ENCODE data around the gene PLCB3.

Gene PLCB3

DNA sequence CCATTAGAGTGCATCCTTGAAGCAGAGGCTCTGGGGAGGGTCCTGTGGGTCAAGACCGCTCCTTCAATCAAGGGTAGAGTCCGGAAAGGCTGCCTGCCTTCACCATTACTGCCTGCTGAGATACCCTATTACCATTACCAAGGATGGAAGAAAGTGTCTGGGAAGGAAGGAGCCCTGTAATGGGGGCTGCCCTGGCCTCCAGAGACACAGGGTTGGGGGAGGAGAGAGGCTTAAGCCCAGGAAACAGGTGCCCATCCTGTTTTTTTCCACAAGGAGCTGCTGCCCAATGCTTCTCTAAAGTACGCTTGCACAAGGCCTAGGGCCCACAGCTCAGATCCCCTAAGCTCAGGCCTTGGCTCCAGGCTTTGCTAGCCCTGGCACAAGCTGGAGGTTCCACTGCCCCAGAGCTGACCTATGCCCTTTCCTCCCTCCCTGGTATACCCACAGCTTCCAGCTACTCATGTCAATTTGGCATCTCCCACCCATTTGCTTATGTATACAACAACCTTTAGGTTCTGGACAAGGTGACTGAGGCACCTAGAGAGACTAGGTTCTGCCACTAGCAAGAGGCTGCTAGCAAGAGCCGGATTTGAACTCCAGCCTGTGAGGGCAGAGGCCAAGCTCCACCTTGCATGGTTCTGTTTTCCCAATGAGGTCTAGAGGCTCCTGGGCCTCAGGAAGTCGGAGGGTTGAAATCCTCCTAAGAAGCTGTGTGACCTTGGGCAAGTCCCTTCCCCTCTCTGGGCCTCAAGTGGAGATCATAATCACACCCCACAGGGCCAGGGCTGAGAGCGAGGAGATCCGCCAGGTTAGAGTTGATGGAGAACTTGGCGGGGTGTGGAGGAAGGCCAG lies 1.5 kb upstream of the PLCB3 start:
- no peak for DNase-seq (ENCODE audit: low read depth in 2 of 2)

DNA sequence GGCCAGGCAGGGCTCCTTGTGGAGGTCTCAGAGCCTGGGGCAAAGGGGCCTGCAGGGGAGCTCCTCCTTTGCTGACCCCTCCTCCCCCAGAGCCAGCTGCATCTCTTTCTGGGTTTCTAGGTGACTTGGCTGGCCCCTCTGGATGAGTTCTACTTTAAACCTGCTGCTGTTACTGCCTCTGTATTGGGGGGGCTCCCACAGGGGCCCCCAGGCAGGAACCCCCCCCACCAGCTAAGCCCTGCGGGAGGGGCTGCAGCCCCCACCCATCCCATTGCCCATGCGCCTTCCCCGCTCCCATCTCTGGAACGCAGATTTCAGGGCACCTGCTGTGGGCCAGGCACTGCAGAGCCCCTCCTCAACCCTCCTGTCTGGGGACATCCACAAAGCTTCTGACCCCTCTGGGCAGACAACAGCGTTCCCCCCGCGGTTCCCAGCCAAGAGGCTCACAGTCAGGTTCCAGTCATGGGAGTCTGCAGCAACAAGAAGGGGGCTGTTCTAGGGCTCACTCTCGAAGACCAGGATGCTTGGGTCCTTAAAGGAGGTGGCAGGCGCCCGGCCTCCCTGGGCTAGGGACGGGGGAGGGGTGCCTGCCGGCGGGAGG lies 815 bp upstream of the PLCB3 start:
- DNase-seq (ENCODE audit: low read depth in 2 of 2) = no peak

DNA sequence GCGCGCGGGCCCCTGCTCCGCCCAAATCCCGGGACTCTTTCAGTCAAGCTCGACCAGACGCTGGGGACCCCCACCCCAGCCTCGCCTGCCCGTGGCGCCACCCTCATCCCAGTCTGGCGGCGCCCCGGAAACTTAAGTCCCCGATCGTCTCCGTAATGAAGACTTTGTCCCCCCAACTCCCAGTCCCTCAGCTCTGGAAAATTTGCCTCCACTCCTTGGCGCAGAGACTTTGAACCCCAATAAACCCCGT lies 348 bp downstream of the PLCB3 start:
- no peak for DNase-seq (ENCODE audit: low read depth in 2 of 2)

DNA sequence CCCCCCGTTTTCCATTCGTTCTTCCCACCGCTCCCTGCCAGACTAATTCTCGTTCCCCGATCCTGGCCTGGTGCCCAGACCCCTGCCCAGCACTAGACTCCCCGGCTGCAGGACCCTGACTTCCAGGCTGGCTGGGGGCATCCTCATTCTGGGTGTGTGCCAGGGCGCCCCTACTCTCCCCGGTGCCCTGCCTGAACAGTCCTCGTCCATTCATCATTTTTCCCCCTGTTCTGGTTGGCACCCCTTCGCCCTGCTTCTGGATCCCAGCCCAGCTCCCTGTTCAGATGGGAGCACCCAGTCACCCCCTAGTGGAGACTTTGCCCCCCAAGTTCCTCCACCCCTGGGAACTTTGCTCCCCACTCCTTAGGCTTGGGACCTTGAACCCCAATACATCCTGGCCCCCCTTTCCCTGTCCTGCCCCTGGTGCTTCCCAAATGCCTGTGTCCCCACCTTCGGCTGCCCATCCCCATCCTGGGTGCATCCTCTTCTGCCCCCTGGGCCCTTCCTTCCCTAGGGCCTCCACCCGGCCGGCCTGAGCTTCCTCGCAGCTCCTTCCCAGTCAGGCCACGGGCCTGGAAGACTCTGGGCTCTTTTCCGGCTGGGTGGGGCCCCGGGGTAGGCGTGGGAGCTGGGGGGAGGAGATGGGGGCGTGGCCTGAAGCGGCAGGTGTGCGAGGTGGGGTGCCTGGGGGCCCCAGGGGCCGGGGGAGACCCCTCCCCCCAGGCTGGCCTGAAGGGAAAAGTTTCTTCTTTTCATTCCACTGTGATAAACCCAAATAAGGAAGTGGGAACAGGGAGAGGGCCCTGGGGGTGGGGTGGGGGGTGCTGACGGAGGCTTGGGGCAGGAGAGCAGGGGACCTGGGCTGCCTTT lies 908 bp downstream of the PLCB3 start:
- no peak for DNase-seq (ENCODE audit: low read depth in 2 of 2)

DNA sequence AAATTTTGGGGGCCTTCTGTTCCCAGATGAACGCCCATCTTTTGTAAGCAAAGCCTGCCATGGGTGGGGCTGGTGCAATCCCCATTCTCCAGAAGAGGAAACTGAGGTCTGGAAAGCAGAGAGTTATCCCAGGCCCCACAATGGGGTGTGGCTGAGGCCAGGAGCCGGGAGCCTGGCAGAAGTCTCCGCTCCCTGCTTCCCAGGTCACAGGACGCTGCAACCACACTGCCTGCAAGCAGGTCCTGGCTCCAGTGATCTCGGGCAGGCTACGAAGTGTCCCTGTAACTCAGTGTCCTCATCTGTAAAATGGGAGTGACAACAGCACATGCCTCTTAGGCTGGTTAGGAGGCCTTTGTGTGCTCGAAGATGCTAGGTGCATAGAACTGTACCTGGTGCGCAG lies 1.7 kb downstream of the PLCB3 start:
- no peak for DNase-seq (ENCODE audit: low read depth in 2 of 2)

DNA sequence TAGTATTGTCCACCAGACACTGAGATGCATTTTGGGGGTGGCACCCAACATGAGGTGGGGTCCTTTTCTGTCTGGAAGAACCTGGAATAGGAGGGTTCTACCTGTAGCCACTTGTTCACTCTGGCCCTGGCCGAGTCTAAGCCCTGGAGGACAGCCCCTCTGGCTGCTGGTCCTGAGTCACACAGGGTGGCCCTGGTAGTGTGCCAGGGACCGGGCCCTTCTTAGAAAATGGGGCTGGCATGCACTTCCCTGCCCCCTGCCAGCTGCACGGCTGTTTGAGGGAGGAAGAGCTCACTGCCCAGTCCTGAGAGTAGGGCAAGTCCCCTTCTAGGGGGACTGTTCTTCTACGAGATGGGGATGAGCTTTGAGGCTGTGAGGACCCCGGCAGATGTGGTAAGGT lies 2.2 kb downstream of the PLCB3 start:
- DNase-seq (ENCODE audit: low read depth in 2 of 2) = no peak

DNA sequence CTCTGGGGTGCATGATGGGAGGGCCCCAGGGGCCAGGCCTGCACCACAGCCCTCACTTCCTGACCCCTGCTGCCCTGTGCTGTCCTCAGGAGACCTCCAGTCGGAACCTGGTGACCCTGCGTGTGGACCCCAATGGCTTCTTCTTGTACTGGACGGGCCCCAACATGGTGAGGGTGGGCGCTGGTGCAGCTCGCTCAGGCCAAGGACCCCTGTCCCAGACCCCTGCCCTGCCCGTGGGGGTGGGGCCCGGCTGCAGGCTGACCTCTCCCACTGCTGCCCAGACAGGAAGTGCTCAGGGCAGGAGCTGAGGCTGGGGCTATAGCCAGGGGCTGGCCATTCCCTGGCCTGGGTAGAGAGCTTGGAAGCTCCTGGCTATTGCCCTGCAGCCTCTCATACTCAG lies 3.0 kb downstream of the PLCB3 start:
- no peak for DNase-seq (ENCODE audit: low read depth in 2 of 2)

DNA sequence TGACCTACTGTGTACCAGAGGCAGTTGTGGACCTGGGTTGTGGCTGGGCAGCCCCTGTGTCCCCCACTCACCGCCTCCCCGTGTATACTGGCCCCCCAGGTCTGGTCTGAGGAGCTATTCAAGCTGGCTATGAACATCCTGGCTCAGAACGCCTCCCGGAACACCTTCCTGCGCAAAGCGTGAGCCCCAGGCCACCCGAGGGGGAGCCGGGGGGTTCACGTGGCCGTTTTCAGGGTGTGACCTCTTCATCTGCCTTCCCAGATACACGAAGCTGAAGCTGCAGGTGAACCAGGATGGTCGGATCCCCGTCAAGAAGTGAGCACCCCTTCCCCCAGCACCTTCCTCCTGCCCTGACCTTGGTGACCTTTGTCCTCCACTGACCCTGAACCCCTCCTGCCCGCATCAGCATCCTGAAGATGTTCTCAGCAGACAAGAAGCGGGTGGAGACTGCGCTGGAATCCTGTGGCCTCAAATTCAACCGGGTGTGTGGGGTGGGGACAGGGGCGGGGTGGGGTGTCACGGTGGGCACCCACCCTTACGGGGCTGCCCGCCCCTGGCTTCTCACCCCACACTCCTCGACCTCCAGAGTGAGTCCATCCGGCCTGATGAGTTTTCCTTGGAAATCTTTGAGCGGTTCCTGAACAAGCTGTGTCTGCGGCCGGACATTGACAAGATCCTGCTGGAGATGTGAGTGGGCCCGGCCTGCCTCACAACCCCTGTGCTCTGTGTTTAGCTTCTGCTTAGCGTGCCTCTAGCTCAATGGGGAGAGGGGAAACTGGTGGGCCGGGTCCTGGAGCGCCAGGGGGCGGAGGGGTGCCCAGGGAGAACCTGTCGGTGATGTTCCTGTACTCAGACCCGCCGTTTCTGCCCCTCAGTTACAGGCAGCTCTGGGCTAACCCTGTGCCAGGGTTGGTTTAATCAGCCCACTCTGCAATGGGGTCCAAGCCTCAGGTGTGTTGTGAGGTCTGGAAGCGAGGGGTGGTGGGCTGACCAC lies 4.1 kb downstream of the PLCB3 start:
- DNase-seq (ENCODE audit: low read depth in 2 of 2) = no peak

DNA sequence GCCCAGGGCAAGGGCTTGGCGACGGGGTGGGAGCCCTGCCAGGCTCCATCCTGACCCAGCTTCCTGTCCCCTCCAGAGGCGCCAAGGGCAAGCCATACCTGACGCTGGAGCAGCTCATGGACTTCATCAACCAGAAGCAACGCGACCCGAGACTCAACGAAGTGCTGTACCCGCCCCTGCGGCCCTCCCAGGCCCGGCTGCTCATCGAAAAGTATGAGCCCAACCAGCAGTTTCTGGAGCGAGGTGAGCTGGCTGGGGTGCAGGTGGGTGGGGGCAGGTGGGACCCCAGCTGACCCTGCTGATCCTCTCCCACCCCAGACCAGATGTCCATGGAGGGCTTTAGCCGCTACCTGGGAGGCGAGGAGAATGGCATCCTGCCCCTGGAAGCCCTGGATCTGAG lies 5.0 kb downstream of the PLCB3 start:
- no peak for DNase-seq (ENCODE audit: low read depth in 2 of 2)

DNA sequence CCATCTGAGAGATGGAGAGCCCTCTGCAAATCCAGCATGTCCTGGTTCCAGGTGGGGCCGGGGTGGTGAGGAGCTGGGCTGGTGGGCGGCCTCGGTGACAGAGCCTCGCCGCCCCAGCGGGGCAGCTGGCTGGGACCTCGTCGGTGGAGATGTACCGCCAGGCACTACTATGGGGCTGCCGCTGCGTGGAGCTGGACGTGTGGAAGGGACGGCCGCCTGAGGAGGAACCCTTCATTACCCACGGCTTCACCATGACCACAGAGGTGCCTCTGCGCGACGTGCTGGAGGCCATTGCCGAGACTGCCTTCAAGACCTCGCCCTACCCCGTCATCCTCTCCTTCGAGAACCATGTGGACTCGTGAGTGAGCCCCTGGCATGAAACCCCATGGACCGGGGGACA lies 7.0 kb downstream of the PLCB3 start:
- DNase-seq (ENCODE audit: low read depth in 2 of 2) = no peak

DNA sequence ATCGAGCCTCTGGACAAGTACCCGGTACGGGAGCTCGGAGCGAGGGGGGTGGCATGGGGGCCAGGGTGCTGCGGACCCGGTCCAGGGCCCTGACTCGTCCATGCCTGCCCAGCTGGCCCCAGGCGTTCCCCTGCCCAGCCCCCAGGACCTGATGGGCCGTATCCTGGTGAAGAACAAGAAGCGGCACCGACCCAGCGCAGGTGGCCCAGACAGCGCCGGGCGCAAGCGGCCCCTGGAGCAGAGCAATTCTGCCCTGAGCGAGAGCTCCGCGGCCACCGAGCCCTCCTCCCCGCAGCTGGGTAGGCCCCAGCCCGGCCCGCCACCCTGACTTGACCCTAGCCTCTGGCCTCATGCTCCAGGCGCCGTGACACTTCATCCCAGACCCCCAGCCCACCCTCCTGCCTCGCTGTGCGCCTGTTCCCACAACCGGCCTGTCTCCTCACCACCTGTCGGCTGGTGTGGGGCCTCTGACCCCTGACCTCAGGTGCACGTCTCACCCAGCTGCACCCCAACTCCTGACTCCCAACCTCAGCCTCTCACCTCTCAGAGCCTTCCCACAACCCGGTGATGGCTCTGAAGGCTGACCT lies 7.7 kb downstream of the PLCB3 start:
- DNase-seq (ENCODE audit: low read depth in 2 of 2) = no peak

DNA sequence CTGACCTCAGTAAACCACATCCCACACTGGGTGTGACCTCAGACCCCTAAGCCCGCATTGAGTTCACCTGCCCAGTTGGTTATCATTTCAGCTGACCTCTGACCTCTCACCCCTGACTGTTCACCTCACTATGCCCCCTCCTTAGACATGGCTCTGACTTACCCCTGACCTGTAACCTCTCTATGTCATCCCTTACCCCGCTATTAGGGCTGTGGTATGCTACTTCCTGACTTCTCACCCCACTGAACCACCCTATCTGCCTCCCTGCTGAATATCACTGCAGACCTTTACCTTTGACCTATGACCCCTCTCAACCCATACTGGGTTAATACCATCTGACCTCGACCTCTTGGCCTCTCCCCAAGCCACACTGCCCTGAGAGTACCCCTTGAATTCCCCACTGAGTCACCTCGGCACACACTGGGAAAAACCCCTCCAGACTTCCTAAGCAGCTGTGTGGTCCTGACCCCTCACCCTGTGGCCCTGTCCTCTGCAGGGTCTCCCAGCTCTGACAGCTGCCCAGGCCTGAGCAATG lies 8.3 kb downstream of the PLCB3 start:
- no peak for DNase-seq (ENCODE audit: low read depth in 2 of 2)

DNA sequence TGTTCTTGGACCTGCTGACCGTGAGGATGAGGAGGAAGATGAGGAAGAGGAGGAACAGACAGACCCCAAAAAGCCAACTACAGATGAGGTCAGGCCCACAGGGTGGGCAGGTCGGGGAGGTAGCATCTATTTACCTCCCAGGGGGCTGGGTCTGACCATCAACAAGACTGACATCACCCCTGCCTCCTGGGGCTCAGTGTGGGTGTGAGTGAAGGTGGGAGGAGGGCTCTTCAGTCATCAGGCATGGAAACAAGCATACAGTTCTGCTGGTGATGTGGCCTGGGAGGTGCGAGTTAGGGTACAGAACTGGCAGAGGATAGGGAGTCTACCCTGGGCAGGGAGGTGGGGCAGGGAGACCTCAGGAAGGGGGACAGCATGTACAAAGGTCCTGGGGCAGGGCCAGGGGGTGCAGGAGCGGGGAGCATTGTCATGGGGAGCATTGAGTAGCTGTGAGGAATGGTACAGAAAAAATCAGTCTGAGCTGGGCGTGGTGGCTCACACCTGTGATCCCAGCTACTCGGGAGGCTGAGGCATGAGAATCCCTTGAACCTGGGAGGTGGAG lies 8.9 kb downstream of the PLCB3 start:
- no peak for DNase-seq (ENCODE audit: low read depth in 2 of 2)

DNA sequence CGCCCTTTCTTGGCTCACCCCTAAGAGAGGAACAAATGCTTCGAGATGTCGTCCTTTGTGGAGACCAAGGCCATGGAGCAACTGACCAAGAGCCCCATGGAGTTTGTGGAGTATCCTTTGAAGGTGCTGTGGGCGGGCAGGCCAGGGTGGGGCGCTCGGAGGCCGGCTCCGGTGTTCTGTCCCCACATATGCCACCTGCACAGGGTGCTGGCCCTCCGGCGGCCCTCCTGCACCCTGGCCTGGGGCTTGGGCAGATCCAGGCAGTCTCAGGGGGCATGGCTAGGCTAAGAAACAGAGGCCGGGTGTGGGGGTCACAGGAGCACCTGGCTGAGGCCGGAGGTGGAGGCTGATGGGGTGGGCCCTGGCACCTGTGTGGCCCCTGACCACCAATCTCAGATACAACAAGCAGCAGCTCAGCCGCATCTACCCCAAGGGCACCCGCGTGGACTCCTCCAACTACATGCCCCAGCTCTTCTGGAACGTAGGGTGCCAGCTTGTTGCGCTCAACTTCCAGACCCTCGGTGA lies 10.3 kb downstream of the PLCB3 start:
- DNase-seq (ENCODE audit: low read depth in 2 of 2) = no peak

DNA sequence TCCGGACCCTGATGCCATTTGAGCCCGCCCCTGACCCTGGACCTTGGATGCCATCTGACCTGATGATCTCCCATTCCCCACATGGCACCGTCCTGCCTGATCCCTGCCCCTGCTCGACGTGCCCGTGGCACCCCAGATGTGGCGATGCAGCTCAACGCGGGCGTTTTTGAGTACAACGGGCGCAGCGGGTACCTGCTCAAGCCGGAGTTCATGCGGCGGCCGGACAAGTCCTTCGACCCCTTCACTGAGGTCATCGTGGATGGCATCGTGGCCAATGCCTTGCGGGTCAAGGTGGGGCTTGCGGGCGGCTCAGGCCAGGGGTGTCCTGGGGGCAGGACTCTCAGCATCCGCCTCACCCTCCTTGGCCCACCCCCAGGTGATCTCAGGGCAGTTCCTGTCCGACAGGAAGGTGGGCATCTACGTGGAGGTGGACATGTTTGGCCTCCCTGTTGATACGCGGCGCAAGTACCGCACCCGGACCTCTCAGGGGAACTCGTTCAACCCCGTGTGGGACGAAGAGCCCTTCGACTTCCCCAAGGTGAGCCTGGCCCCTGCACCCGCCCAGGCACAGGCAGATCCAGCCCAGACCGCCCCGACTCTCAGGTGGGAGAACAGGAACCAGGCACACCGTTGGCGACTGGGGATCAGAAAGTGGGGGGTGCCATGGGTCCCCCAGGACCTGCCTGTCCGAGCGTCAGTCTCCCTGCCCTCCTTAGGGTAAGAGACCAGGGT lies 11.1 kb downstream of the PLCB3 start:
- DNase-seq (ENCODE audit: low read depth in 2 of 2) = no peak

DNA sequence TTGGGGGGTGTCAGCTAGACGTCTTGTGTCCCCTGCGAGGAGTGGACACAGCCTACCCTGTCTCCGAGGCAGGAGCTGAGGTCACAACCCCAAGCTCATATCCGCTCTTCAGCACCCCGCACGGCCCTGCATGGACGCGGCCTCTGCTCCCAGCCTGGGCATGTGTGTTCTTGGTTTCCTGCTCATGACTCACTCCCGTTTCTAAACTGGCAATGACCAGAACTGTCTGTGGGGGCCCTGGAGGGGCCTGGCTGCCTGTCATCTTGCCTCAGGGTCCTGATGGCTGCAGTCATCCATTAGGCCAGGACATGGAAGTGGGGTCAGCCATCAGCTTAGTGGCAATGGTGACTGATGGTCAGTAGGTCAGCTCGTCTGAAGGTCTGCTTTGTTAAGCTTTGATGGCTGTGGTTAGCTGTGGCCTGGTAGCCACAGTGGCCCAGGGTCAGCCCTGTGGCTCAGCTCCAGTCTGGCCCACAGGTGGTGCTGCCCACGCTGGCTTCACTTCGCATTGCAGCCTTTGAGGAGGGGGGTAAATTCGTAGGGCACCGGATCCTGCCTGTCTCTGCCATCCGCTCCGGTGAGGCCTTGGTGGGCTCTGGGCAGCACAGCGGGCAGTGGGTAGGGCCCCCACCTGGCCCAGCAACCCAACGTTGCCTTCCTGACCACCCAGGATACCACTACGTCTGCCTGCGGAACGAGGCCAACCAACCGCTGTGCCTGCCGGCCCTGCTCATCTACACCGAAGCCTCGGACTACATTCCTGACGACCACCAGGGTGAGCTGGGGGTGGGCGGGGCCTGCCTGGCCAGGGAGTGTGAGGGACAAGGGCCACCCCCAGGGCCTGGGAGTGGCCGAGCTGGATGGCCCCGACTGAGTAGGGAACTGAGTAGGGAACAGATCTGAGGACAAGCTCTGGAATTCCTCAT lies 12.0 kb downstream of the PLCB3 start:
- no peak for DNase-seq (ENCODE audit: low read depth in 2 of 2)

DNA sequence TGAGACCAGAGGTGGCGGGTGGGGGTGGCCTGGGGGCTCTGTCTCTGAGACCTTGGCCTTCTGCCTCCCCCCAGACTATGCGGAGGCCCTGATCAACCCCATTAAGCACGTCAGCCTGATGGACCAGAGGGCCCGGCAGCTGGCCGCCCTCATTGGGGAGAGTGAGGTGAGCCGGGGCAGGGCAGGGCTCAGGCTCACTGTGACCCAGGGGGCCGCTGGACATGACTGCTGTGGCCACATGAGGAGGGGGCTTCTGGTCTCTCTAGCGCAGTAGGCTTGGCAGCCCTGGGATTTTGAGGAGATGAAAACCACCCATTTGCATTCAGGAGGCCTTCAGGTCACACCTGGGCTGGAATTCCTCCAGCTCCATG lies 12.6 kb downstream of the PLCB3 start:
- DNase-seq (ENCODE audit: low read depth in 2 of 2) = no peak

DNA sequence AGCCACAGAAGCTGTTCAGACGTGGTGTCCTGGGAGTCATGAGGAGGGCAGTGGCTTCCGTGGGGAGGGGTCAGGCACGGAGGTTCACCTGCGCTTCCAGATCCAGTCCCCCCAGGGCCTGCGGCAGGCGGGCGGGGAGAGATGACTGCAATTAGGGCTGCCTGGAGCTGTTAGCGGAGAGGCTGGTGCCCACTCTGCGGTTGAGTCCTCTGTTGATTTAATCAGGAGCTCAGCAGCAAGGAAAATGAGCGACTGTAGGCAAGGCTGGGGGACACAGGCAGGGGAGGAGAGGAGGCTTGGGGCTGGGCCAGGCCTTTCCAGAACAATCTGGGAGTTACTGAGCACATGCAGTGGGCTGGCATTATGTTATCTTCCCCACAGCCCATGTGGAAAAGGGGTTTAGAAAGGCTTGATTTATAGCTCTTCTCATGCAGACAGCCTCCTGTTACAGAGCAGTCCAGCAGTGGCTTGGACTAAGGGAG lies 13.1 kb downstream of the PLCB3 start:
- DNase-seq (ENCODE audit: low read depth in 2 of 2) = no peak
